ENCODE measurements around the gene CRYGS. TPM values are rescaled to one million over a fixed set of nuclear protein-coding genes. Genes with fewer than 3 reads are reported as not detected.
"Not testable (repeated sequence)": the region's sequence is repeated elsewhere in the genome, so short reads cannot be mapped to it uniquely, and the experiment has no call there.

CRYGS gene
- total RNA-seq, 1 donor from 2014 or later = 1.0 TPM

- Histone ChIP-seq H3K36me3 (ENCODE audit: control insufficient read depth in 3 of 3, insufficient read depth in 3 of 3, low read length in 3 of 3) (peaks cover 34 to 64% (median 62%) of the 10 kb centered on the region in 3 donors), H3K27me3 (ENCODE audit: control insufficient read depth in 3 of 3, insufficient read depth in 3 of 3, low read length in 3 of 3) (no peaks in the 10 kb centered on the region), H3K4me3 (ENCODE audit: low read length in 3 of 3) (no peak overlapping the region), H3K9ac (ENCODE audit: low read depth in 1 of 3, low read length in 3 of 3) (no peak overlapping the region), H3K9me3 (ENCODE audit: control insufficient read depth in 3 of 3, low read length in 3 of 3) (no peaks in the 10 kb centered on the region), H3K27ac (ENCODE audit: low read depth, low read length) (no peak overlapping the region), H3K4me1 (ENCODE audit: control insufficient read depth in 3 of 3, insufficient read depth in 3 of 3, low read length in 3 of 3) (no peaks in the 10 kb centered on the region)
These were observed 38.4 kb upstream of the CRYGS start for GRCh38 chr3:186582541-186582940.

DNA sequence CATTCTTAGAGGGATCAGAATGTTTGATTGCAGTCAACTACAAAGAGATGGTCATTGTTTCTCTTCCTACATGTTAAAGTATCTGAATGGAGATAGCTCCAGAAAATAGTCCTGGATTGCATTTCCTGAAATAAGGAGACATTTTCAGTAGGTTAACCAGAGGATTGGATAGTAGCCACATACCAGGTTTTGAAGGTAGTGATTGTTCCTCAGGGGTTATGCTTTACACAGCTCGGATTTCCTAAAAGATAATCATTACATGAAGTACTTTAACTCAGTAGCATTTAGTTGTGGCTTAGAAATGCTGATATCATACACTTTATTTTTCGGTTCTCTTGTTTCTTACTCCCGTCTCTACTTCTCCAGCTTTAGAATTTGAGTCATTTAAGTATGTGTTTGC is 36.6 kb upstream of the CRYGS start:
- no peak overlapping the region for H3K9ac ChIP-seq (ENCODE audit: low read depth in 1 of 3, low read length in 3 of 3)
- H3K9me3 ChIP-seq (ENCODE audit: control insufficient read depth in 3 of 3, low read length in 3 of 3) = no peaks in the 10 kb centered on the region
- H3K27ac ChIP-seq (ENCODE audit: low read depth, low read length) = no peak overlapping the region
- H3K36me3 ChIP-seq (ENCODE audit: control insufficient read depth in 3 of 3, insufficient read depth in 3 of 3, low read length in 3 of 3) = peaks cover 38 to 79% (median 73%) of the 10 kb centered on the region in 3 donors
- no peak overlapping the region for H3K4me3 ChIP-seq (ENCODE audit: low read length in 3 of 3)
- no peaks in the 10 kb centered on the region for H3K4me1 ChIP-seq (ENCODE audit: control insufficient read depth in 3 of 3, insufficient read depth in 3 of 3, low read length in 3 of 3)
- H3K27me3 ChIP-seq (ENCODE audit: control insufficient read depth in 3 of 3, insufficient read depth in 3 of 3, low read length in 3 of 3) = no peaks in the 10 kb centered on the region

DNA sequence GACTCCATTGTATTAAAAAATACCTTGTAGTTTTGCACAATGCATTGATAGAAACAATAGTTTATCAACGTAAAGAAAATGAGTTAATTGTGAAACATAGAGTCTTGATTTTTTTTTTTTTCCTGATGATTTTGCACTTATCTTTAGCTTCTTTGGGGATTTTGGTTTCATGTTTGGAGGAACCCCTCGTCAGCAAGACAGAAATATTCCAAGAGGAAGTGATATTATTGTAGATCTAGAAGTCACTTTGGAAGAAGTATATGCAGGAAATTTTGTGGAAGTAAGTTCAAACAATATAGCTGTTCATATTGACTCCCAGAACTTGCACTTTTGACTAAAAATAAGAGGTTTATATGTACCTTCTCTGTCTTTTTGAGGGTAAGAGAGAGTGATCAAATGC is 33.3 kb upstream of the CRYGS start:
- Histone ChIP-seq H3K27ac (ENCODE audit: low read depth, low read length) (no peak overlapping the region), H3K4me3 (ENCODE audit: low read length in 3 of 3) (no peak overlapping the region), H3K27me3 (ENCODE audit: control insufficient read depth in 3 of 3, insufficient read depth in 3 of 3, low read length in 3 of 3) (no peaks in the 10 kb centered on the region), H3K9ac (ENCODE audit: low read depth in 1 of 3, low read length in 3 of 3) (no peak overlapping the region), H3K9me3 (ENCODE audit: control insufficient read depth in 3 of 3, low read length in 3 of 3) (no peaks in the 10 kb centered on the region), H3K36me3 (ENCODE audit: control insufficient read depth in 3 of 3, insufficient read depth in 3 of 3, low read length in 3 of 3) (peaks cover 31 to 64% (median 50%) of the 10 kb centered on the region in 3 donors), H3K4me1 (ENCODE audit: control insufficient read depth in 3 of 3, insufficient read depth in 3 of 3, low read length in 3 of 3) (no peaks in the 10 kb centered on the region)

DNA sequence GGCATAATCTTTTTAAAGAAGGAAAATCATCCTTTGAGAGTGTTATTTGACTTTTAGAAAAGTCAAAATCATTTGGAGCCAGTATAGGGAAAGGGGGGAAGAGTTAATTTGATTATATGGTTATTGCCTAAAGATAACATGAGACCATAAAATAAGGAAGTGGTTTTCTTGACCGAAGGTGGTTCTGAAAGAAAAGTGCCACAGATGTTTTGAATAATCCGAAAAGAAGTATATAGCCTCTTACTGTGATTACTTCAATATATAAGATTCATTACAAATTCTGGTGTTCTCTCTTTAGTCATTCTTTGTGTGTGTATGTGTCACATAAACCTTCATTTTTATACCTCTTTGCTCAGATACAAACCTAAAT is 27.4 kb upstream of the CRYGS start:
- Histone ChIP-seq H3K9ac (ENCODE audit: low read depth in 1 of 3, low read length in 3 of 3) (peak overlapping the region in 2 of 3 donors; percentile 96), H3K36me3 (ENCODE audit: control insufficient read depth in 3 of 3, insufficient read depth in 3 of 3, low read length in 3 of 3) (peaks cover 16 to 20% (median 16%) of the 10 kb centered on the region in 3 donors), H3K4me3 (ENCODE audit: low read length in 3 of 3) (peak overlapping the region; percentile 91 to 97 (median 95)), H3K9me3 (ENCODE audit: control insufficient read depth in 3 of 3, low read length in 3 of 3) (no peaks in the 10 kb centered on the region), H3K27ac (ENCODE audit: low read depth, low read length) (no peak overlapping the region), H3K27me3 (ENCODE audit: control insufficient read depth in 3 of 3, insufficient read depth in 3 of 3, low read length in 3 of 3) (no peaks in the 10 kb centered on the region), H3K4me1 (ENCODE audit: control insufficient read depth in 3 of 3, insufficient read depth in 3 of 3, low read length in 3 of 3) (peaks cover 21 to 31% (median 21%) of the 10 kb centered on the region in 3 donors)

DNA sequence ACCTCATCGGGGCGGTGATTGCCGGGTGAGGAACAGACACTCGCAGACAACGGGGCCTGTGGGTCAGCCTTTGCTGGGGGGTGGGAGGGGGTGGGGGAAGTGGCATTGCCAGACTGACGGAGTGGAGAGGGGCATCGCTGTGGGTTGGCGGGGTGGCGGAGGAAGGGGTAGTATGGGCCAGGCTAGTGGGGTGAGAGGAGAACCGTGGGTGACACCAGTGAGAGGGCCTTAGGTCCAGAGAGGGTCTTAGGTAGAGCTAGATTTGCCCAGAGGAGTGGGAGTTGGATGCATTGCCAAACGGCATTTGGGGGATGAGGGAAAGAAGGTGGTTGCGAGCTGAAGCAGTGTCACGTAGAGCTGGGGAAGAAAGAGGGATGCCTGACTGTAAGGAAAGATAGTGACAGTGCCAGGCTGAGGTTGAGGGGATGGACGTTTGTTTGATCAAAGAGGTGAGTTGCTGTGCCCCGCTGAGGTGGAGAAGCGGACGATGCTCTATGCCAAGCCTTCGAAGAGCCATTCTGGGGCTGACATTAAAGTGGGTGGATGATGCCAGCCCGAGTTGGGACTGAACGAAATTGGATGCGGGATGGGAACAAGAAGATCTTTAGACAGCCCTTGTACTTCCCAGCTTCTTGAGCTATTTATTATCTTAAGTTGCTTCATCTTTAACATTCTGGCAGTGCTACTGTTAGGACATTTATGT is 26.9 kb upstream of the CRYGS start:
- H3K4me3 ChIP-seq (ENCODE audit: low read length in 3 of 3) = peak overlapping the region; percentile 91 to 97 (median 95)
- H3K27me3 ChIP-seq (ENCODE audit: control insufficient read depth in 3 of 3, insufficient read depth in 3 of 3, low read length in 3 of 3) = no peaks in the 10 kb centered on the region
- H3K4me1 ChIP-seq (ENCODE audit: control insufficient read depth in 3 of 3, insufficient read depth in 3 of 3, low read length in 3 of 3) = peaks cover 23 to 37% (median 26%) of the 10 kb centered on the region in 3 donors
- H3K9ac ChIP-seq (ENCODE audit: low read depth in 1 of 3, low read length in 3 of 3) = peak overlapping the region; percentile 96 to 97 (median 96)
- H3K9me3 ChIP-seq (ENCODE audit: control insufficient read depth in 3 of 3, low read length in 3 of 3) = no peaks in the 10 kb centered on the region
- peak overlapping the region; percentile 96 for H3K27ac ChIP-seq (ENCODE audit: low read depth, low read length)
- peaks cover 11 to 14% (median 14%) of the 10 kb centered on the region in 3 donors for H3K36me3 ChIP-seq (ENCODE audit: control insufficient read depth in 3 of 3, insufficient read depth in 3 of 3, low read length in 3 of 3)

DNA sequence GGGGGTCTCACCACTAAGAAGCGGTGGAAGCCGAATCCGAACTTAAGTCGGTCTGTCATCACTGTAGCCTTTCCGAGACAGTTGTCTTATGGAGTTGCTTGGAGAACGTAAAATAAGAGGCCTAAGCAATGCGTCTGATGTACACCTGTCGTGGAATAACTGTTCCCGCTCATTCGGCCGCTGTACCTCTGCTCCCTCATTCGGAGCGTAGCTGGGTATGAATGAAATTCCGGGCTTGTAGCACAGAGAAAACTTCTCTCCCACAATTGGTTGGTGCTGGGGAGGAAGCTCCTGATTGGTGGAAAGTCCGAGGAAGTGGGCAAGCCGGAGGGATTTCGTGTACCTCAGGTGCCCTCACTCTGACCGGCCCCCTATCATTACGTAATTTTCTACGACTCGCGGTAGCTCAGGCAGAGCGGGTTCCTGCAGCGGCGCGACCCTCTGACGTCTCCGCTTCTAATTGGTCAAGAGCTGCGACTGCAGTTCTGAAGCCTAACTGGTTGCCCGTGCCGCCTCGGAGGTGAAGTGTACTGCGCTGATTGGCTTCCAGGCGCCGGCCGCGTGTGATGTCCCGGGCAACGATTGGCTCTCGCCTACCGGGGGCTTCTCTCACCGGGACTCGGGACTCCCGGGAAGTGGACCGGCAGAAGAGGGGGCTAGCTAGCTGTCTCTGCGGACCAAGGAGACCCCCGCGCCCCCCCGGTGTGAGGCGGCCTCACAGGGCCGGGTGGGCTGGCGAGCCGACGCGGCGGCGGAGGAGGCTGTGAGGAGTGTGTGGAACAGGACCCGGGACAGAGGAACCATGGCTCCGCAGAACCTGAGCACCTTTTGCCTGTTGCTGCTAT is 26.1 kb upstream of the CRYGS start, which contains the start of gene DNAJB11:
TSS of gene DNAJB11 (plus strand) at position 625 of the 845 bp plus-strand sequence. CDS start at position 803, 178 bp downstream.
- H3K4me1 ChIP-seq (ENCODE audit: control insufficient read depth in 3 of 3, insufficient read depth in 3 of 3, low read length in 3 of 3) = peaks cover 23 to 39% (median 27%) of the 10 kb centered on the region in 3 donors
- H3K9me3 ChIP-seq (ENCODE audit: control insufficient read depth in 3 of 3, low read length in 3 of 3) = no peaks in the 10 kb centered on the region
- H3K4me3 ChIP-seq (ENCODE audit: low read length in 3 of 3) = peak within 1 kb of the TSS; percentile 91 to 97 (median 95)
- H3K27me3 ChIP-seq (ENCODE audit: control insufficient read depth in 3 of 3, insufficient read depth in 3 of 3, low read length in 3 of 3) = no peaks in the 10 kb centered on the region
- peak within 1 kb of the TSS; percentile 96 to 97 (median 96) for H3K9ac ChIP-seq (ENCODE audit: low read depth in 1 of 3, low read length in 3 of 3)
- peak within 1 kb of the TSS; percentile 96 for H3K27ac ChIP-seq (ENCODE audit: low read depth, low read length)
- peaks cover 4 to 9% (median 6%) of the 10 kb centered on the region in 3 donors for H3K36me3 ChIP-seq (ENCODE audit: control insufficient read depth in 3 of 3, insufficient read depth in 3 of 3, low read length in 3 of 3)

- Histone ChIP-seq H3K4me1 (ENCODE audit: control insufficient read depth in 3 of 3, insufficient read depth in 3 of 3, low read length in 3 of 3) (peaks cover 23 to 39% (median 27%) of the 10 kb centered on the region in 3 donors), H3K27ac (ENCODE audit: low read depth, low read length) (peak overlapping the region; percentile 78), H3K27me3 (ENCODE audit: control insufficient read depth in 3 of 3, insufficient read depth in 3 of 3, low read length in 3 of 3) (no peaks in the 10 kb centered on the region)
These were observed 25.6 kb upstream of the CRYGS start for GRCh38 chr3:186569779-186570095.

DNA sequence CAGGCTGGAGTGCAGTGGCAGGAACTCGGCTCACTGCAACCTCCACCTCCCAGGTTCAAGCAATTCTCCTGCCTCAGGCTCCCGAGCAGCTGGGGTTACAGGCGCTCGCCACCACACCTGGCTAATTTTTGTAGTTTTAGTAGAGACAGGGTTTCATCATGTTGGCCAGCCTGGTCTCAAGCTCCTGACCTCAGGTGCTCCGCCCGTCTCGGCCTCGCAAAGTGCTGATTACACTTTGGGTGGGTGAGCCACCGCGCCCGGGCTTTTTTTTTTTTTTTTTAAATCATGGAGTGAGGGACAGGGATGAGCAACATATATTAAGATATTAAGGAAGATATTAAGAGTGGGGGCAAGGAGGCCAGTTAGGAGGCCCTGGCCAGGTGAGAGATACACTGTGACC is 25.2 kb upstream of the CRYGS start:
- Histone ChIP-seq H3K4me3 (ENCODE audit: low read length in 3 of 3) (peak overlapping the region in 2 of 3 donors; percentile 87 to 91), H3K9ac (ENCODE audit: low read depth in 1 of 3, low read length in 3 of 3) (peak overlapping the region in 1 of 3 donors; percentile 73), H3K4me1 (ENCODE audit: control insufficient read depth in 3 of 3, insufficient read depth in 3 of 3, low read length in 3 of 3) (peaks cover 23 to 39% (median 27%) of the 10 kb centered on the region in 3 donors), H3K27ac (ENCODE audit: low read depth, low read length) (peak overlapping the region; percentile 78)
- H3K27me3 ChIP-seq (ENCODE audit: control insufficient read depth in 3 of 3, insufficient read depth in 3 of 3, low read length in 3 of 3); H3K9me3 ChIP-seq (ENCODE audit: control insufficient read depth in 3 of 3, low read length in 3 of 3); H3K36me3 ChIP-seq (ENCODE audit: control insufficient read depth in 3 of 3, insufficient read depth in 3 of 3, low read length in 3 of 3): not testable (repeated sequence)

More at GRCh38 chr3:186569779-186570095, 25.6 kb upstream of the CRYGS start:
- H3K4me3 ChIP-seq (ENCODE audit: low read length in 3 of 3) = peak overlapping the region; percentile 87 to 91 (median 88)
- H3K9ac ChIP-seq (ENCODE audit: low read depth in 1 of 3, low read length in 3 of 3) = peak overlapping the region; percentile 44 to 73 (median 69)
- H3K36me3 ChIP-seq (ENCODE audit: control insufficient read depth in 3 of 3, insufficient read depth in 3 of 3, low read length in 3 of 3) = peaks cover 3 to 9% (median 4%) of the 10 kb centered on the region in 3 donors
- no peaks in the 10 kb centered on the region for H3K9me3 ChIP-seq (ENCODE audit: control insufficient read depth in 3 of 3, low read length in 3 of 3)

DNA sequence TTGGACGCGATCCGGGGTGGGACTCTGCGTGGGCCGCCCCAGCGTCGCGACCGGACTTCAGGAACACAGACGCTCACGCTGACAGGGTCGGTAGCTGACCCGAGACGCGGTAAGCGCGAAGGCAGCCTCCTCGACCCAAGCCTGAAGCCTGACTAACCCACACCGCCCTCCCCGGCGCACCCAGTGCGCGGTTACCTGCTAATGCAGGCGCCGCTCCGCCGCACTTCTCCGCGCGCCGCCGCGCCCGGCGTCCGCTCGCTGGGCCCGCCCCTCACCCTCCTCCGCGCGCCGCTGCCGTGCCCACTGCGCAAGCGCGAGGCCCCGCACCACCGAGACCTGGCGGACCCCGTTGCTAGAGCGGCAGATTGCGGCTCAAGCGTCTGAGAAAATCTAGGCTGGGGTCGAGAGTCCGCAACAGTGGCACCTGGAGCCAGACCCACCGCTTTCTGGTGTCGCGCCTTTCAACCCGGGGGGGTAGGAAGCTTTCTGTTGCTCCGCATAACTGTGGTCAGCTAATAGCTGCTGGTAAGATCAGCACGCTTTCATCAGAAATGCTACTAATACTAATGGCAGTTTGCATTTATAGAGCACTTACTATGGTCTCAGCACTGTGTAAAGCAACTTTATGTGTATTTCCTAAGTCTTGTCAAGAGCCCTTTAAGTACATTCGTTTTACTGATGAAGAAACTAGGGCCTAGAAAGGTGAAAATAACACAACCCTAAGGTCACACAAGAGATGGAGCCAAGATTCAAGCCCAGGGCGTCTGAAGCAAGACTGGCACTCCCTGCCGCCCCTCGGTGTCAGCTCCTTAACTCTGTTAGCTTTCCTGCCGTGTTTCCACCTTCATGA is 23.1 kb upstream of the CRYGS start, which contains the start of gene TBCCD1:
TSS of gene TBCCD1 (minus strand) at position 268 of the 850 bp plus-strand sequence. CDS start 3,010 bp downstream, outside the sequence.
- no peaks in the 10 kb centered on the region for H3K9me3 ChIP-seq (ENCODE audit: control insufficient read depth in 3 of 3, low read length in 3 of 3)
- peak within 1 kb of the TSS; percentile 85 for H3K27ac ChIP-seq (ENCODE audit: low read depth, low read length)
- peaks cover 23 to 39% (median 27%) of the 10 kb centered on the region in 3 donors for H3K4me1 ChIP-seq (ENCODE audit: control insufficient read depth in 3 of 3, insufficient read depth in 3 of 3, low read length in 3 of 3)
- H3K36me3 ChIP-seq (ENCODE audit: control insufficient read depth in 3 of 3, insufficient read depth in 3 of 3, low read length in 3 of 3) = peaks cover 4 to 5% (median 4%) of the 10 kb centered on the region in 3 donors
- no peaks in the 10 kb centered on the region for H3K27me3 ChIP-seq (ENCODE audit: control insufficient read depth in 3 of 3, insufficient read depth in 3 of 3, low read length in 3 of 3)
- H3K9ac ChIP-seq (ENCODE audit: low read depth in 1 of 3, low read length in 3 of 3) = peak within 1 kb of the TSS; percentile 97 to 98 (median 98)
- H3K4me3 ChIP-seq (ENCODE audit: low read length in 3 of 3) = peak within 1 kb of the TSS; percentile 93 to 98 (median 96)
